ENCODE measurements around the gene PTCH1.

PTCH1 gene

GRCh38 chr9:95409650-95410426, 106.9 kb downstream of the PTCH1 start:
- FAIRE-seq, result no peak
- no peak for DNase-seq (ENCODE audit: low spot score)

- no peak for FAIRE-seq
- DNase-seq (ENCODE audit: low spot score), result no peak
These were observed 109.2 kb downstream of the PTCH1 start for GRCh38 chr9:95407524-95407923.

GRCh38 chr9:95406121-95406520, 110.7 kb downstream of the PTCH1 start:
- FAIRE-seq (no peak), DNase-seq (ENCODE audit: low spot score) (no peak)

GRCh38 chr9:95399261-95399660, 117.5 kb downstream of the PTCH1 start:
- FAIRE-seq (no peak), DNase-seq (ENCODE audit: low spot score) (no peak)

Data from RCC 7860 (cell line).